HepG2 (cell line): ENCODE results near the gene HCRTR2.

Experiments used
- ARID3A ChIP-seq: IDR thresholded peaks from 2 replicates; pipeline ENCODE4 v1.6.1; 2012; ENCODE audit warnings: low read depth, low read length, improper control_type of control experiment
- ETV6 ChIP-seq: sonication (generic); formaldehyde crosslinking; conservative IDR thresholded peaks from 2 replicates; pipeline ENCODE4 v1.4.0; 2020; ENCODE audit warnings: missing genetic modification reagents

- no peak for TF ChIP-seq ETV6 (CRISPR knock-in tag)
- TF ChIP-seq ARID3A = no peak
Observed at GRCh38 chr6:55266896-55267295, 92.6 kb downstream of the HCRTR2 start.
